K562 (cell line): ENCODE measurements around the gene TBC1D12. TPM values are rescaled to one million over a fixed set of nuclear protein-coding genes. Genes with fewer than 3 reads are reported as not detected.

Experiments
- ATAC-seq: fragments of 200-7000 bp; cut with Tn5 transposase; 3 replicates; pipeline ENCODE4 v1.9.1; 2020; ENCODE audit warnings: moderate library complexity
- BruUV-seq: library from RNA; stranded (reverse); fragments of 400-500 nt; replicated peaks from 2 replicates; lab custom pipeline; 2021; lab: Mats Ljungman, UMichigan
- CTCF ChIA-PET: fragments of 300-600 bp; formaldehyde crosslinking; extraction: SDS; loops from one replicate; lab custom pipeline; 2021; ENCODE audit warnings: low intra/inter-chr PET ratio; lab: Yijun Ruan, JAX
- POLR2A ChIA-PET: fragments of 300-600, 350-650 bp; sonication (Branson Sonifier 250); formaldehyde crosslinking; extraction: SDS; loops from one replicate; lab custom pipeline; 2021; ENCODE audit warnings: antibody characterized with exemption, inconsistent platforms; lab: Yijun Ruan, JAX
- DNase-seq, 4 experiments: peaks; one replicate each; pipeline versions ENCODE4 v3.0.0 to v3.0.0-alpha.2; 2011 to 2018; ENCODE audit warnings: low spot score in 3 of 4, mixed read lengths in 3 of 4; ENCODE audit errors: extremely low read depth in 1 of 4
- FAIRE-seq: peaks from 2 replicates; lab custom pipeline; 2011; peaks lifted over from hg19 to GRCh38; lab: Jason Lieb, UNC
- H2AFZ ChIP-seq: 2 replicates; pipeline ENCODE4 v1.6.0; 2011; ENCODE audit warnings: low read depth, low read length, control low read depth, inconsistent platforms
- H3K27ac ChIP-seq: fragments of 200-600 bp; 3 replicates; pipeline ENCODE4 v1.8.0; 2011; ENCODE audit warnings: low read depth, mild to moderate bottlenecking, control low read depth, inconsistent platforms, low read length, moderate library complexity, mixed read lengths; ENCODE audit errors: extremely low read depth
- H3K27me3 ChIP-seq, 2 experiments: fragments of 300-600 bp in 1 of 2; 2 replicates in 1 of 2; 3 replicates in 1 of 2; pipeline versions ENCODE4 v1.6.0 to v1.8.0; 2011; ENCODE audit warnings: inconsistent platforms in 2 of 2, low read length in 2 of 2, mild to moderate bottlenecking in 1 of 2, mixed read lengths in 1 of 2, moderate library complexity in 1 of 2; ENCODE audit not compliant: control insufficient read depth in 2 of 2, insufficient read depth in 2 of 2
- H3K36me3 ChIP-seq: fragments of 300-600 bp; 3 replicates; pipeline ENCODE4 v1.8.0; 2011; ENCODE audit warnings: mild to moderate bottlenecking, low read length, inconsistent platforms; ENCODE audit not compliant: control insufficient read depth, insufficient read depth
- H3K4me1 ChIP-seq, 2 experiments: fragments of 200-600 bp in 1 of 2; replicated peaks in 1 of 2; 2 replicates in 1 of 2; 3 replicates in 1 of 2; pipeline versions ENCODE4 v1.5.1 to v1.8.0; 2011; ENCODE audit warnings: inconsistent platforms in 2 of 2, low read length in 2 of 2, mild to moderate bottlenecking in 1 of 2, mixed read lengths in 1 of 2, moderate library complexity in 1 of 2; ENCODE audit not compliant: control insufficient read depth in 2 of 2, insufficient read depth in 2 of 2
- H3K4me2 ChIP-seq: 2 replicates; pipeline ENCODE4 v1.6.1; 2011; ENCODE audit warnings: low read length, control low read depth, inconsistent platforms, mixed read lengths; ENCODE audit not compliant: insufficient read depth
- H3K4me3 ChIP-seq: fragments of 200-600 bp; sonication (generic), shearing (Covaris generic); 2 replicates; pipeline ENCODE4 v1.5.1; 2016; ENCODE audit warnings: control low read depth, inconsistent platforms
- H3K79me2 ChIP-seq: fragments of 200-600 bp; 3 replicates; pipeline ENCODE4 v1.8.0; 2011; ENCODE audit warnings: low read length, inconsistent platforms; ENCODE audit not compliant: control insufficient read depth, insufficient read depth
- H3K9ac ChIP-seq, 2 experiments: 2 replicates each; pipeline versions ENCODE4 v1.6.0 to v1.6.1; 2011; ENCODE audit warnings: low read depth in 2 of 2, low read length in 2 of 2, control low read depth in 1 of 2, inconsistent platforms in 1 of 2, mild to moderate bottlenecking in 1 of 2, mixed read lengths in 1 of 2; ENCODE audit not compliant: insufficient read depth in 1 of 2
- H3K9me1 ChIP-seq: one replicate; pipeline ENCODE4 v1.6.0; 2011; ENCODE audit warnings: inconsistent platforms, mild to moderate bottlenecking, low read length, moderate library complexity; ENCODE audit not compliant: control insufficient read depth, insufficient read depth
- H3K9me3 ChIP-seq: replicated peaks from 2 replicates; pipeline ENCODE4 v1.5.1; 2011; ENCODE audit warnings: low read depth, low read length, inconsistent platforms; ENCODE audit not compliant: control insufficient read depth, insufficient read depth
- H4K20me1 ChIP-seq: replicated peaks from 2 replicates; pipeline ENCODE4 v1.6.1; 2011; ENCODE audit warnings: low read length, inconsistent platforms, mixed read lengths; ENCODE audit not compliant: control insufficient read depth, insufficient read depth
- CCAR2 ChIP-seq: fragments of 200-400 bp; formaldehyde crosslinking; IDR thresholded peaks from 2 replicates; pipeline ENCODE4 v1.6.1; 2017; ENCODE audit warnings: mild to moderate bottlenecking, low read depth, low read length
- FOXK2 ChIP-seq, 2 experiments: fragments of 450-650 bp; IDR thresholded peaks in 1 of 2; conservative IDR thresholded peaks in 1 of 2; 2 replicates each; pipeline ENCODE4 v1.6.1; 2016; ENCODE audit warnings: low read depth in 2 of 2, mild to moderate bottlenecking in 1 of 2
- MEF2A ChIP-seq: IDR thresholded peaks from 2 replicates; pipeline ENCODE4 v1.6.1; 2011; ENCODE audit warnings: low read depth, mild to moderate bottlenecking, low read length, moderate library complexity; ENCODE audit not compliant: control insufficient read depth
- MYNN ChIP-seq, 2 experiments: sonication (generic); formaldehyde crosslinking in 1 of 2; IDR thresholded peaks; 2 replicates each; pipeline versions ENCODE4 v1.5.0 to v1.6.1; 2016 to 2020; ENCODE audit warnings: antibody characterized with exemption in 1 of 2, missing genetic modification reagents in 1 of 2
- POLR2AphosphoS5 ChIP-seq: IDR thresholded peaks from 2 replicates; pipeline ENCODE4 v1.6.1; 2011; ENCODE audit warnings: mild to moderate bottlenecking, low read depth, low read length, moderate library complexity; ENCODE audit not compliant: control insufficient read depth, insufficient read depth
- RBBP5 ChIP-seq: fragments of 200-600 bp; sonication (generic); IDR thresholded peaks from 2 replicates; pipeline ENCODE4 v1.6.1; 2012; ENCODE audit warnings: borderline replicate concordance, mild to moderate bottlenecking, low read length, control low read depth, inconsistent platforms; ENCODE audit not compliant: insufficient read depth, poor library complexity, severe bottlenecking
- SAFB2 ChIP-seq: fragments of 200-400 bp; formaldehyde crosslinking; IDR thresholded peaks from 2 replicates; pipeline ENCODE4 v1.6.1; 2018; ENCODE audit warnings: borderline replicate concordance, low read length, low read depth, moderate library complexity; ENCODE audit not compliant: severe bottlenecking
- ZNF551 ChIP-seq: fragments of 250-450 bp; sonication (Bioruptor Pico); IDR thresholded peaks from 2 replicates; pipeline ENCODE4 v1.5.0; 2021; ENCODE audit warnings: mild to moderate bottlenecking, moderate library complexity
- WGBS: fragments of 100-300 bp; shearing (Covaris generic); methylation state at CpG from one replicate; pipeline ENCODE4 v1.1.6; 2016; ENCODE audit warnings: low coverage, mixed read lengths; ENCODE audit not compliant: insufficient coverage; ENCODE audit errors: missing lambda C conversion rate; 5-methylcytosine and 5-hydroxymethylcytosine counted together
- in situ Hi-C: fragments of 300-500 bp; cut with MboI; formaldehyde crosslinking; loops from 4 replicates; pipeline ENCODE4 v1.15.0; 2018; ENCODE audit warnings: inconsistent platforms, mixed read lengths
- intact Hi-C: fragments of 100-400 bp; cut with micrococcal nuclease; formaldehyde crosslinking; loops from 2 replicates; pipeline ENCODE4 v1.14.2; 2022
- polyA plus RNA-seq, 8 experiments: library from polyadenylated mRNA; depleted of rRNA in 4 of 8; stranded (reverse) in 5 of 8; unstranded in 3 of 8; fragments of >200 nt; fragmentation: Nextera tagmentation in 2 of 8; fragmentation: Illumina TruSeq in 1 of 8; extraction: Ambion mirVana in 2 of 8; extraction: Trizol in 1 of 8; gene quantifications; 2 replicates each; pipeline versions ENCODE4 v1.2.1 to v1.2.3, GENCODE V29; 2011 to 2014; ENCODE audit warnings: inconsistent platforms in 1 of 8, missing spikeins in 1 of 8
- total RNA-seq, 7 experiments: library from RNA; depleted of rRNA in 6 of 7; stranded (reverse); fragments of >200 nt in 6 of 7; fragmentation: Illumina TruSeq in 2 of 7; extraction: Trizol in 2 of 7; gene quantifications; 2 replicates each; pipeline versions ENCODE4 v1.2.1 to v1.2.3, GENCODE V29; 2011 to 2021; ENCODE audit warnings: low replicate concordance in 1 of 7
- TF ChIP-seq, protein P1 (sequence below): fragments of 450-650 bp; formaldehyde crosslinking; IDR thresholded peaks from 2 replicates; pipeline ENCODE4 v1.4.0; 2022; ENCODE audit warnings: mild to moderate bottlenecking, moderate library complexity
- TF ChIP-seq, protein P2 (sequence below): fragments of 450-650 bp; formaldehyde crosslinking; IDR thresholded peaks from 2 replicates; pipeline ENCODE4 v1.4.0; 2020; ENCODE audit warnings: mild to moderate bottlenecking, moderate library complexity

Gene TBC1D12
- total and polyA plus RNA-seq, 9 of the 15 experiments (the other 6 are each of a cell fraction or from before 2014, with no cell fraction given): 2.1 to 6.7 (median 3.9) TPM

DNA sequence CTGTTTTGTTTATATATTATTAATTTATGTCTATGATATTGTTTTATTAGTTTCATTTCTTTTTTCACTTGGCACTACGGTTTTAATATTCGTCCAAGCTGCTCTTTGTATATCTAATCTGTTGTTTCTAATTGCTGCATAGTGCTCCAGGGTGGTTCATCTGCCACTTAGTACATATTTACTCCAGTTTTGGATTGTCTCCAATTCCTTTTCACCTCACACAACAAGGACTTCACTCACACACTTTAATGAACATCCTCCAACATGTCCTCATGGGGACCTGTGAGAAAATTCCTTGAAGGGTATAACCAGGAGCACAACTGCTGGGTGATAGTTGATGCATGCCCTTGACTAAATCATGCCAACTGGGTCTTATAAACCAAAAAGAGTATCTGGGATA lies 25.5 kb upstream of the TBC1D12 start:
- H3K36me3 ChIP-seq: no peaks in the 10 kb centered on the region
- H3K79me2 ChIP-seq: no peaks in the 10 kb centered on the region
- POLR2A ChIA-PET: no interaction called here
- no peaks in the 10 kb centered on the region for H4K20me1 ChIP-seq
- no peak overlapping the region for H3K4me3 ChIP-seq
- intact Hi-C loops (no loop called here), in situ Hi-C loops (no loop called here)
- ATAC-seq (no peak), FAIRE-seq (no peak), DNase-seq (no peak)
- WGBS: 12% methylated on average over 2 of the region's 2 CpGs
- no peaks in the 10 kb centered on the region; a peak in 1 of 5 replicates for H3K4me1 ChIP-seq
- no peak overlapping the region for H3K27ac ChIP-seq
- TF ChIP-seq MYNN (IDR thresholded peaks at IDR 0.05) (no peak), MYNN (CRISPR knock-in tag; IDR thresholded peaks at IDR 0.05) (no peak), CCAR2 (no peak)
- CTCF ChIA-PET: no interaction called here
- no peak overlapping the region for H2AFZ ChIP-seq
- no peaks in the 10 kb centered on the region for H3K27me3 ChIP-seq
- no peaks in the 10 kb centered on the region for H3K9me3 ChIP-seq
- no peaks in the 10 kb centered on the region for H3K9me1 ChIP-seq
- H3K4me2 ChIP-seq: no peak overlapping the region
- no TSS peak for BruUV-seq
- no peak overlapping the region for H3K9ac ChIP-seq

DNA sequence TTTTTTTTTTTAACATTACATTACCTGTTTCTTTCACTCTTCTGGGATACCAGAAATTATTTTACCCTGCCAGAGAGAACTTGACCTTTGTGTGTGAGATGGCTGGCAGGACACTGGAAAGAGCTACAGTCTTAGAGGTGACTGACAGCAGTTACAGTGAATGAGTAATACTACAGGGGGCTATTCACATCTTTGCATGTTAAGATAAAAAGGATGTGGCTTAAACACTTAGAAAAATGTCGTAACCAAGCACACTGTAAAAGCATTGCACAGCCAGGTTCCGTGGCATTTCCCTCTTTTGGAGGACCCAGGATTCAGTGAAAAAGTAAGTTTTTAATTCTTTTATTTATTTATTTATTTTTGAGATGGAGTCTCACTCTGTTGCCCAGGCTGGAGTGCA lies 18.8 kb upstream of the TBC1D12 start:
- no peaks in the 10 kb centered on the region for H3K36me3 ChIP-seq
- H3K9me1 ChIP-seq: no peaks in the 10 kb centered on the region
- no peak overlapping the region for H3K27ac ChIP-seq
- H3K9ac ChIP-seq: no peak overlapping the region
- H3K4me3 ChIP-seq: no peak overlapping the region
- no peak overlapping the region for H3K4me2 ChIP-seq
- no peaks in the 10 kb centered on the region for H3K79me2 ChIP-seq
- ChIA-PET CTCF (no interaction called here), POLR2A (no interaction called here)
- in situ Hi-C loops (no loop called here), intact Hi-C loops (no loop called here)
- no peak for ATAC-seq
- H4K20me1 ChIP-seq: no peaks in the 10 kb centered on the region
- no peak for FAIRE-seq
- no peak overlapping the region for H2AFZ ChIP-seq
- WGBS: 48% methylated on average over 2 of the region's 2 CpGs
- DNase-seq: no peak
- BruUV-seq: no TSS peak
- no peaks in the 10 kb centered on the region for H3K27me3 ChIP-seq
- no peaks in the 10 kb centered on the region for H3K4me1 ChIP-seq
- H3K9me3 ChIP-seq: no peaks in the 10 kb centered on the region
- no peak for TF ChIP-seq SAFB2
- TF ChIP-seq, protein P1, sequence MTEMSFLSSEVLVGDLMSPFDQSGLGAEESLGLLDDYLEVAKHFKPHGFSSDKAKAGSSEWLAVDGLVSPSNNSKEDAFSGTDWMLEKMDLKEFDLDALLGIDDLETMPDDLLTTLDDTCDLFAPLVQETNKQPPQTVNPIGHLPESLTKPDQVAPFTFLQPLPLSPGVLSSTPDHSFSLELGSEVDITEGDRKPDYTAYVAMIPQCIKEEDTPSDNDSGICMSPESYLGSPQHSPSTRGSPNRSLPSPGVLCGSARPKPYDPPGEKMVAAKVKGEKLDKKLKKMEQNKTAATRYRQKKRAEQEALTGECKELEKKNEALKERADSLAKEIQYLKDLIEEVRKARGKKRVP: no peak
- no peak for TF ChIP-seq ZNF551
- TF ChIP-seq MEF2A: no peak
- TF ChIP-seq POLR2AphosphoS5: no peak
- no peak for TF ChIP-seq FOXK2 (conservative IDR thresholded peaks at IDR 0.05 in 1 of 2, IDR thresholded peaks at IDR 0.05 in 1 of 2; ENCODE audit: low read depth in 2 of 2)
- no peak for TF ChIP-seq RBBP5
- TF ChIP-seq, protein P2, sequence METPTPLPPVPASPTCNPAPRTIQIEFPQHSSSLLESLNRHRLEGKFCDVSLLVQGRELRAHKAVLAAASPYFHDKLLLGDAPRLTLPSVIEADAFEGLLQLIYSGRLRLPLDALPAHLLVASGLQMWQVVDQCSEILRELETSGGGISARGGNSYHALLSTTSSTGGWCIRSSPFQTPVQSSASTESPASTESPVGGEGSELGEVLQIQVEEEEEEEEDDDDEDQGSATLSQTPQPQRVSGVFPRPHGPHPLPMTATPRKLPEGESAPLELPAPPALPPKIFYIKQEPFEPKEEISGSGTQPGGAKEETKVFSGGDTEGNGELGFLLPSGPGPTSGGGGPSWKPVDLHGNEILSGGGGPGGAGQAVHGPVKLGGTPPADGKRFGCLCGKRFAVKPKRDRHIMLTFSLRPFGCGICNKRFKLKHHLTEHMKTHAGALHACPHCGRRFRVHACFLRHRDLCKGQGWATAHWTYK (CRISPR knock-in tag): no peak
